Measurements from ENCODE around the gene APH1A.

GRCh38 chr1:150226486-150226885 lies 42.3 kb downstream of the APH1A start:
- no peak for TF ChIP-seq POLR2AphosphoS5 (IDR thresholded peaks at IDR 0.05; ENCODE audit: low read depth, low read length)
- no peak for TF ChIP-seq TAF1 (IDR thresholded peaks at IDR 0.05; ENCODE audit: borderline replicate concordance, low read depth, low read length)
